A673 (cell line): Measurements from ENCODE around the gene SLC1A7. TPM values are rescaled to one million over a fixed set of nuclear protein-coding genes. Genes with fewer than 3 reads are reported as not detected.
A peak's percentile ranks its signal among the peaks of the same experiment; 100 is the strongest.

Experiments
- BruUV-seq: library from RNA; stranded (reverse); fragments of 400-500 nt; replicated peaks from 2 replicates; lab custom pipeline; 2021; lab: Mats Ljungman, UMichigan
- CTCF ChIA-PET: fragments of 300-600 bp; sonication (Branson Sonifier 250); formaldehyde crosslinking; loops from one replicate; lab custom pipeline; 2022; ENCODE audit warnings: antibody characterized with exemption; lab: Charles Lee
- POLR2A ChIA-PET: fragments of 300-600 bp; sonication (Branson Sonifier 250); formaldehyde crosslinking; loops from one replicate; lab custom pipeline; 2022; ENCODE audit warnings: antibody characterized with exemption; ENCODE audit not compliant: low non-redundant PET; lab: Charles Lee
- DNase-seq: peaks from one replicate; pipeline ENCODE4 v3.0.0-alpha.2; 2015; ENCODE audit warnings: low spot score
- H3K27ac ChIP-seq: fragments of 200-600 bp; sonication (generic); 2 replicates; pipeline ENCODE4 v1.5.1; 2016; ENCODE audit warnings: mixed run types, low read depth, mild to moderate bottlenecking, mixed read lengths, antibody characterized with exemption, low read length; ENCODE audit not compliant: poor library complexity, severe bottlenecking
- H3K27me3 ChIP-seq: fragments of 200-600 bp; sonication (generic); replicated peaks from 2 replicates; pipeline ENCODE4 v1.6.1; 2017; ENCODE audit warnings: mixed run types, low read depth, mild to moderate bottlenecking, mixed read lengths, antibody characterized with exemption, low read length; ENCODE audit not compliant: insufficient read depth, poor library complexity
- H3K36me3 ChIP-seq: fragments of 200-600 bp; sonication (generic); 2 replicates; pipeline ENCODE4 v1.6.1; 2016; ENCODE audit warnings: mixed run types, mild to moderate bottlenecking, mixed read lengths, antibody characterized with exemption, low read length; ENCODE audit not compliant: insufficient read depth, poor library complexity, severe bottlenecking
- H3K4me1 ChIP-seq: fragments of 200-600 bp; sonication (generic); 2 replicates; pipeline ENCODE4 v1.6.1; 2017; ENCODE audit warnings: mixed run types, mild to moderate bottlenecking, mixed read lengths, antibody characterized with exemption, low read length; ENCODE audit not compliant: insufficient read depth, poor library complexity, severe bottlenecking
- H3K4me3 ChIP-seq: fragments of 200-600 bp; sonication (generic); 2 replicates; pipeline ENCODE4 v1.5.1; 2016; ENCODE audit warnings: low read depth, mixed run types, mild to moderate bottlenecking, mixed read lengths, low read length; ENCODE audit not compliant: poor library complexity, severe bottlenecking
- H3K9me3 ChIP-seq: fragments of 200-600 bp; sonication (generic); 2 replicates; pipeline ENCODE4 v1.6.1; 2016; ENCODE audit warnings: mixed run types, low read depth, mild to moderate bottlenecking, mixed read lengths, antibody characterized with exemption, low read length; ENCODE audit not compliant: poor library complexity, severe bottlenecking
- CTCF ChIP-seq: fragments of 300-800, 200-600 bp; sonication (generic); conservative IDR thresholded peaks from 2 replicates; pipeline ENCODE4 v1.5.1; 2017; ENCODE audit warnings: low read depth, mild to moderate bottlenecking, antibody characterized with exemption, low read length, moderate library complexity, mixed read lengths
- EZH2 ChIP-seq: fragments of 200-600 bp; sonication (generic); IDR thresholded peaks from 2 replicates; pipeline ENCODE4 v1.6.1; 2017; ENCODE audit warnings: borderline replicate concordance, low read depth, mild to moderate bottlenecking, mixed read lengths, antibody characterized with exemption, low read length; ENCODE audit not compliant: poor library complexity, severe bottlenecking
- intact Hi-C: fragments of 100-400 bp; cut with micrococcal nuclease; formaldehyde crosslinking; loops from one replicate; pipeline ENCODE4 v1.10.0; 2022; ENCODE audit not compliant: unreplicated experiment
- total RNA-seq: library from RNA; stranded (reverse); gene quantifications from 2 replicates; pipeline ENCODE4 v1.2.3, GENCODE V29; 2021

Gene SLC1A7
- total RNA-seq, 1 experiment from 2014 or later = not detected

- POLR2A ChIA-PET = no interaction called here
- CTCF ChIA-PET = no interaction called here
- intact Hi-C loops = no loop called here
- Histone ChIP-seq H3K4me3 (no peak overlapping the region), H3K9me3 (no peaks in the 10 kb centered on the region), H3K36me3 (no peaks in the 10 kb centered on the region), H3K27ac (no peak overlapping the region), H3K27me3 (no peaks in the 10 kb centered on the region), H3K4me1 (peaks cover 25% of the 10 kb centered on the region)
- BruUV-seq = no TSS peak
- no peak for DNase-seq
- no peak for TF ChIP-seq EZH2
- TF ChIP-seq CTCF = no peak
These were observed 5.7 kb upstream of the SLC1A7 start for GRCh38 chr1:53148123-53148522.

- POLR2A ChIA-PET = no interaction called here
- intact Hi-C loops = no loop called here
- Histone ChIP-seq H3K36me3 (no peaks in the 10 kb centered on the region), H3K9me3 (no peaks in the 10 kb centered on the region), H3K4me3 (no peak overlapping the region), H3K4me1 (peaks cover 25% of the 10 kb centered on the region), H3K27me3 (no peaks in the 10 kb centered on the region), H3K27ac (peak overlapping the region; percentile 77)
- TF ChIP-seq CTCF = no peak
- no peak for TF ChIP-seq EZH2
- CTCF ChIA-PET = no interaction called here
- no TSS peak for BruUV-seq
- no peak for DNase-seq
These were observed 4.7 kb upstream of the SLC1A7 start for GRCh38 chr1:53147174-53147573.

GRCh38 chr1:53145942-53146708, 3.7 kb upstream of the SLC1A7 start:
- POLR2A ChIA-PET = no interaction called here
- Histone ChIP-seq H3K27me3 (no peaks in the 10 kb centered on the region), H3K9me3 (no peaks in the 10 kb centered on the region), H3K36me3 (no peaks in the 10 kb centered on the region), H3K27ac (peak overlapping the region; percentile 77), H3K4me1 (peaks cover 25% of the 10 kb centered on the region), H3K4me3 (no peak overlapping the region)
- CTCF ChIA-PET = interaction anchor here (0.6 kb wide), 1 partner anchor 1748 kb away, joined by 4 read pairs; no protein-coding TSS in a partner anchor
- no peak for TF ChIP-seq EZH2
- peak; percentile 91 for DNase-seq
- BruUV-seq = no TSS peak
- intact Hi-C loops = no loop called here
